Measurements from ENCODE around the gene SPATA6L. TPM values are rescaled to one million over a fixed set of nuclear protein-coding genes. Genes with fewer than 3 reads are reported as not detected.
A peak's percentile ranks its signal among the peaks of the same experiment; 100 is the strongest.

The SPATA6L gene
- total and polyA plus RNA-seq, 2 of the 4 experiments (the other 2 are of a cell fraction), result 0.18 to 0.84 TPM

- intact Hi-C loops (cut with micrococcal nuclease) (loop anchor here (1.0 kb wide), 1 partner anchor 9 kb away; no protein-coding TSS in a partner anchor), in situ Hi-C loops (cut with MboI; ENCODE audit: low sequenced_read_pairs) (no loop called here), dilution Hi-C loops (cut with HindIII; ENCODE audit: low sequenced_read_pairs, unreplicated experiment) (no loop called here)
- Histone ChIP-seq H4K8ac (ENCODE audit: low read depth in 2 of 2, low read length in 2 of 2) (no peak overlapping the region), H3K9me3 (ENCODE audit: control insufficient read depth, insufficient read depth, low read length) (no peaks in the 10 kb centered on the region), H3K4me3 (ENCODE audit: insufficient read depth, low read depth, low read length) (no peak overlapping the region), H3K4ac (ENCODE audit: low read depth, low read length) (no peak overlapping the region), H3K9ac (ENCODE audit: low read depth, low read length) (no peak overlapping the region), H4K5ac (ENCODE audit: low read depth, low read length) (no peak overlapping the region), H2BK15ac (ENCODE audit: low read depth, low read length) (no peak overlapping the region), H3K27ac (ENCODE audit: insufficient read depth, low read length) (no peak overlapping the region), H2AK5ac (ENCODE audit: low read depth, low read length) (no peak overlapping the region), H3K18ac (ENCODE audit: low read depth, low read length) (no peak overlapping the region), H2BK120ac (ENCODE audit: low read depth, low read length) (no peak overlapping the region), H3K36me3 (ENCODE audit: control insufficient read depth, insufficient read depth, low read length) (peaks cover 26% of the 10 kb centered on the region), H3K9me1 (ENCODE audit: insufficient read depth, low read length) (no peaks in the 10 kb centered on the region; the same call in 1 of the 2 replicates), H3K4me1 (ENCODE audit: control insufficient read depth, insufficient read depth, low read length) (no peaks in the 10 kb centered on the region), H4K20me1 (ENCODE audit: insufficient read depth, low read length) (no peaks in the 10 kb centered on the region), H3K79me1 (ENCODE audit: low read depth in 1 of 2, low read length in 2 of 2) (no peaks in the 10 kb centered on the region; a peak in 2 of 4 replicates), H3K27me3 (ENCODE audit: control insufficient read depth, insufficient read depth, low read length) (no peaks in the 10 kb centered on the region), H3K23ac (ENCODE audit: low read depth, low read length) (no peak overlapping the region), H2AFZ (replicated peaks; ENCODE audit: low read length, poor library complexity) (no peak overlapping the region), H2AK9ac (replicated peaks; ENCODE audit: low read depth, low read length, poor library complexity) (no peak overlapping the region), H2BK20ac (ENCODE audit: low read depth, low read length) (no peak overlapping the region), H2BK5ac (ENCODE audit: low read depth, low read length, poor library complexity, severe bottlenecking) (peak overlapping the region; percentile 28), H3K56ac (ENCODE audit: extremely low read depth, insufficient read depth, low read length) (no peak overlapping the region), H4K91ac (ENCODE audit: insufficient read depth, low read depth, low read length) (no peak overlapping the region), H3K14ac (replicated peaks; ENCODE audit: low read depth, low read length) (no peak overlapping the region), H3K4me2 (ENCODE audit: low read depth, low read length) (no peak overlapping the region)
- DNase-seq (no peak), ATAC-seq (ENCODE audit: low read depth) (no peak)
- BruUV-seq (replicated peaks), result no TSS peak
- 75 to 100% methylated on average over 2 of the region's 7 CpGs for WGBS, 2 experiments (ENCODE audit: extremely low coverage in 2 of 2, insufficient read length in 1 of 2)
- TF ChIP-seq POLR2A (IDR thresholded peaks at IDR 0.05; ENCODE audit: low read depth, low read length) (no peak), ELK1 (IDR thresholded peaks at IDR 0.05; ENCODE audit: borderline replicate concordance, low read depth, low read length) (no peak), MAFK (IDR thresholded peaks at IDR 0.05; ENCODE audit: low read depth, low read length) (no peak), MXI1 (IDR thresholded peaks at IDR 0.05; ENCODE audit: borderline replicate concordance, low read depth, low read length) (no peak)
- CTCF ChIA-PET, result interaction anchor here (1.0 kb wide), 1 partner anchor 214 kb away, joined by 3 read pairs; no protein-coding TSS in a partner anchor
- POLR2A ChIA-PET (ENCODE audit: unreplicated experiment), result no interaction called here
These were observed 47.6 kb upstream of the SPATA6L start for GRCh38 chr9:4713849-4714248.
